Measurements from ENCODE around the gene DDA1. TPM values are rescaled to one million over a fixed set of nuclear protein-coding genes. Genes with fewer than 3 reads are reported as not detected.

Gene DDA1
- total and polyA plus RNA-seq, 2 of the 13 experiments (the other 11 are each of a cell fraction or from before 2014, with no cell fraction given), result 24.5 to 26.0 TPM

DNA sequence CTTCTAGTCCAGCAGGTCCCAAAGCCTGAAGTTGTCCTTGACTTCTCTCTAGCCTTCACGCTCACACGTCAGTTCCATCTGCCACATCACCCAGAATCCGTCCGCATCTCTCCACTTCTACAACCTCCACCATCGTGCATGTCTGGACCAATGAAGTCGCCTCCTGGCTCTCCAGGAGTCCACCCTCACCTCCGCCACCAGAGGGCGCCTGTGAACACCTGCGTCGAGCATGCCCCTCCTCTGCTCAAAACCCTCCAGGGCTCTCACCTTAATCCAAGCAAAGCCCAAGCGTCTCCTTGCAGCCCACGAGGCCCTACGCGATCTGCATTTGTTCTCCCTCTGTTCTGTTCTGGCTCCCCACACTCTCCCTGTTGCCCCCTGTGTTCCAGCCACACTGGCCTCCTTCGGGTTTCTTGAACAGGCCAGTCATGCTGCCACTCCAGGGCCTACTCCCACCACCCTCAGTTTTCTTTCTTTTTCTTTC, 48.5 kb upstream of the DDA1 start (continued):
- TF ChIP-seq ZNF501 (CRISPR knock-in tag; IDR thresholded peaks at IDR 0.05), result no peak
- no peak for TF ChIP-seq JARID2 (CRISPR knock-in tag; IDR thresholded peaks at IDR 0.05; ENCODE audit: insufficient replicate concordance)
- no peak for TF ChIP-seq FOXJ3 (CRISPR knock-in tag; IDR thresholded peaks at IDR 0.05; ENCODE audit: borderline replicate concordance)
- no peak for TF ChIP-seq HNF4A (CRISPR knock-in tag; IDR thresholded peaks at IDR 0.05)
- TF ChIP-seq, protein P1, sequence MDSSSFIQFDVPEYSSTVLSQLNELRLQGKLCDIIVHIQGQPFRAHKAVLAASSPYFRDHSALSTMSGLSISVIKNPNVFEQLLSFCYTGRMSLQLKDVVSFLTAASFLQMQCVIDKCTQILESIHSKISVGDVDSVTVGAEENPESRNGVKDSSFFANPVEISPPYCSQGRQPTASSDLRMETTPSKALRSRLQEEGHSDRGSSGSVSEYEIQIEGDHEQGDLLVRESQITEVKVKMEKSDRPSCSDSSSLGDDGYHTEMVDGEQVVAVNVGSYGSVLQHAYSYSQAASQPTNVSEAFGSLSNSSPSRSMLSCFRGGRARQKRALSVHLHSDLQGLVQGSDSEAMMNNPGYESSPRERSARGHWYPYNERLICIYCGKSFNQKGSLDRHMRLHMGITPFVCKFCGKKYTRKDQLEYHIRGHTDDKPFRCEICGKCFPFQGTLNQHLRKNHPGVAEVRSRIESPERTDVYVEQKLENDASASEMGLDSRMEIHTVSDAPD (CRISPR knock-in tag; IDR thresholded peaks at IDR 0.05), result no peak
- TF ChIP-seq BCL6 (CRISPR knock-in tag; IDR thresholded peaks at IDR 0.05), result peak; percentile 37; the same call in 1 of the 2 replicates
- TF ChIP-seq, protein P2, sequence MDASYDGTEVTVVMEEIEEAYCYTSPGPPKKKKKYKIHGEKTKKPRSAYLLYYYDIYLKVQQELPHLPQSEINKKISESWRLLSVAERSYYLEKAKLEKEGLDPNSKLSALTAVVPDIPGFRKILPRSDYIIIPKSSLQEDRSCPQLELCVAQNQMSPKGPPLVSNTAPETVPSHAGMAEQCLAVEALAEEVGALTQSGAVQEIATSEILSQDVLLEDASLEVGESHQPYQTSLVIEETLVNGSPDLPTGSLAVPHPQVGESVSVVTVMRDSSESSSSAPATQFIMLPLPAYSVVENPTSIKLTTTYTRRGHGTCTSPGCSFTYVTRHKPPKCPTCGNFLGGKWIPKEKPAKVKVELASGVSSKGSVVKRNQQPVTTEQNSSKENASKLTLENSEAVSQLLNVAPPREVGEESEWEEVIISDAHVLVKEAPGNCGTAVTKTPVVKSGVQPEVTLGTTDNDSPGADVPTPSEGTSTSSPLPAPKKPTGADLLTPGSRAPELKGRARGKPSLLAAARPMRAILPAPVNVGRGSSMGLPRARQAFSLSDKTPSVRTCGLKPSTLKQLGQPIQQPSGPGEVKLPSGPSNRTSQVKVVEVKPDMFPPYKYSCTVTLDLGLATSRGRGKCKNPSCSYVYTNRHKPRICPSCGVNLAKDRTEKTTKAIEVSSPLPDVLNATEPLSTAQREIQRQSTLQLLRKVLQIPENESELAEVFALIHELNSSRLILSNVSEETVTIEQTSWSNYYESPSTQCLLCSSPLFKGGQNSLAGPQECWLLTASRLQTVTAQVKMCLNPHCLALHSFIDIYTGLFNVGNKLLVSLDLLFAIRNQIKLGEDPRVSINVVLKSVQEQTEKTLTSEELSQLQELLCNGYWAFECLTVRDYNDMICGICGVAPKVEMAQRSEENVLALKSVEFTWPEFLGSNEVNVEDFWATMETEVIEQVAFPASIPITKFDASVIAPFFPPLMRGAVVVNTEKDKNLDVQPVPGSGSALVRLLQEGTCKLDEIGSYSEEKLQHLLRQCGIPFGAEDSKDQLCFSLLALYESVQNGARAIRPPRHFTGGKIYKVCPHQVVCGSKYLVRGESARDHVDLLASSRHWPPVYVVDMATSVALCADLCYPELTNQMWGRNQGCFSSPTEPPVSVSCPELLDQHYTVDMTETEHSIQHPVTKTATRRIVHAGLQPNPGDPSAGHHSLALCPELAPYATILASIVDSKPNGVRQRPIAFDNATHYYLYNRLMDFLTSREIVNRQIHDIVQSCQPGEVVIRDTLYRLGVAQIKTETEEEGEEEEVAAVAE (CRISPR knock-in tag; IDR thresholded peaks at IDR 0.05; ENCODE audit: borderline replicate concordance), result no peak
- TF ChIP-seq, protein P3, sequence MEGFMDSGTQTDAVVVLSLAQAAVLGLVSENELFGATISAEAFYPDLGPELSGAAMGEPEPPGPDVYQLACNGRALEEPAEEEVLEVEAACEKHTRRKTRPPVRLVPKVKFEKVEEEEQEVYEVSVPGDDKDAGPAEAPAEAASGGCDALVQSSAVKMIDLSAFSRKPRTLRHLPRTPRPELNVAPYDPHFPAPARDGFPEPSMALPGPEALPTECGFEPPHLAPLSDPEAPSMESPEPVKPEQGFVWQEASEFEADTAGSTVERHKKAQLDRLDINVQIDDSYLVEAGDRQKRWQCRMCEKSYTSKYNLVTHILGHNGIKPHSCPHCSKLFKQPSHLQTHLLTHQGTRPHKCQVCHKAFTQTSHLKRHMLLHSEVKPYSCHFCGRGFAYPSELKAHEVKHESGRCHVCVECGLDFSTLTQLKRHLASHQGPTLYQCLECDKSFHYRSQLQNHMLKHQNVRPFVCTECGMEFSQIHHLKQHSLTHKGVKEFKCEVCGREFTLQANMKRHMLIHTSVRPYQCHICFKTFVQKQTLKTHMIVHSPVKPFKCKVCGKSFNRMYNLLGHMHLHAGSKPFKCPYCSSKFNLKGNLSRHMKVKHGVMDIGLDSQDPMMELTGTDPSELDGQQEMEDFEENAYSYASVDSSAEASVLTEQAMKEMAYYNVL (CRISPR knock-in tag; IDR thresholded peaks at IDR 0.05; ENCODE audit: borderline replicate concordance), result no peak
- TF ChIP-seq, protein P4, sequence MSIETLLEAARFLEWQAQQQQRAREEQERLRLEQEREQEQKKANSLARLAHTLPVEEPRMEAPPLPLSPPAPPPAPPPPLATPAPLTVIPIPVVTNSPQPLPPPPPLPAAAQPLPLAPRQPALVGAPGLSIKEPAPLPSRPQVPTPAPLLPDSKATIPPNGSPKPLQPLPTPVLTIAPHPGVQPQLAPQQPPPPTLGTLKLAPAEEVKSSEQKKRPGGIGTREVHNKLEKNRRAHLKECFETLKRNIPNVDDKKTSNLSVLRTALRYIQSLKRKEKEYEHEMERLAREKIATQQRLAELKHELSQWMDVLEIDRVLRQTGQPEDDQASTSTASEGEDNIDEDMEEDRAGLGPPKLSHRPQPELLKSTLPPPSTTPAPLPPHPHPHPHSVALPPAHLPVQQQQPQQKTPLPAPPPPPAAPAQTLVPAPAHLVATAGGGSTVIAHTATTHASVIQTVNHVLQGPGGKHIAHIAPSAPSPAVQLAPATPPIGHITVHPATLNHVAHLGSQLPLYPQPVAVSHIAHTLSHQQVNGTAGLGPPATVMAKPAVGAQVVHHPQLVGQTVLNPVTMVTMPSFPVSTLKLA (IDR thresholded peaks at IDR 0.05), result no peak
- TF ChIP-seq GATAD1 (CRISPR knock-in tag; IDR thresholded peaks at IDR 0.05), result peak; percentile 65; the same call in 1 of the 2 replicates
- TF ChIP-seq MAFF (IDR thresholded peaks at IDR 0.05; ENCODE audit: low read depth, low read length), result no peak
- 0 out of 2 replicates have a peak, but pooled peaks have one; percentile 45 for TF ChIP-seq PPARG (CRISPR knock-in tag; conservative IDR thresholded peaks at IDR 0.05)
- TF ChIP-seq ZNF567 (CRISPR knock-in tag; IDR thresholded peaks at IDR 0.05; ENCODE audit: borderline replicate concordance), result no peak
- TF ChIP-seq SAP130 (CRISPR knock-in tag; IDR thresholded peaks at IDR 0.05; ENCODE audit: low read depth), result peak; percentile 59; the same call in 1 of the 2 replicates
- TF ChIP-seq, protein P5, sequence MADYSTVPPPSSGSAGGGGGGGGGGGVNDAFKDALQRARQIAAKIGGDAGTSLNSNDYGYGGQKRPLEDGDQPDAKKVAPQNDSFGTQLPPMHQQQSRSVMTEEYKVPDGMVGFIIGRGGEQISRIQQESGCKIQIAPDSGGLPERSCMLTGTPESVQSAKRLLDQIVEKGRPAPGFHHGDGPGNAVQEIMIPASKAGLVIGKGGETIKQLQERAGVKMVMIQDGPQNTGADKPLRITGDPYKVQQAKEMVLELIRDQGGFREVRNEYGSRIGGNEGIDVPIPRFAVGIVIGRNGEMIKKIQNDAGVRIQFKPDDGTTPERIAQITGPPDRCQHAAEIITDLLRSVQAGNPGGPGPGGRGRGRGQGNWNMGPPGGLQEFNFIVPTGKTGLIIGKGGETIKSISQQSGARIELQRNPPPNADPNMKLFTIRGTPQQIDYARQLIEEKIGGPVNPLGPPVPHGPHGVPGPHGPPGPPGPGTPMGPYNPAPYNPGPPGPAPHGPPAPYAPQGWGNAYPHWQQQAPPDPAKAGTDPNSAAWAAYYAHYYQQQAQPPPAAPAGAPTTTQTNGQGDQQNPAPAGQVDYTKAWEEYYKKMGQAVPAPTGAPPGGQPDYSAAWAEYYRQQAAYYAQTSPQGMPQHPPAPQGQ (CRISPR knock-in tag; IDR thresholded peaks at IDR 0.05; ENCODE audit: borderline replicate concordance), result no peak
- TF ChIP-seq HMG20B (CRISPR knock-in tag; conservative IDR thresholded peaks at IDR 0.05), result no peak
- TF ChIP-seq YY1 (IDR thresholded peaks at IDR 0.05; ENCODE audit: insufficient read depth, insufficient replicate concordance, low read depth, low read length), result peak; percentile 51
- TF ChIP-seq ZNF616 (CRISPR knock-in tag; IDR thresholded peaks at IDR 0.05; ENCODE audit: low read depth), result no peak
- TF ChIP-seq RORA (CRISPR knock-in tag; IDR thresholded peaks at IDR 0.05), result no peak
